PFSK-1 (cell line): Measurements from ENCODE around the gene POU2AF1.

Experiments used
- POLR2AphosphoS5 ChIP-seq: IDR thresholded peaks from 2 replicates; pipeline ENCODE4 v1.6.1; 2012; ENCODE audit warnings: low read depth, mild to moderate bottlenecking, control low read depth, low read length, moderate library complexity
- REST ChIP-seq, 2 experiments: IDR thresholded peaks; 2 replicates each; pipeline versions ENCODE4 v1.6.1 to v1.8.0; 2011 to 2012; ENCODE audit warnings: low read depth in 2 of 2, low read length in 2 of 2, control low read depth in 1 of 2, inconsistent platforms in 1 of 2, mild to moderate bottlenecking in 1 of 2, moderate library complexity in 1 of 2; ENCODE audit not compliant: insufficient read depth in 1 of 2
- SIN3A ChIP-seq: IDR thresholded peaks from 2 replicates; pipeline ENCODE4 v1.6.1; 2012; ENCODE audit warnings: mild to moderate bottlenecking, low read length, moderate library complexity, borderline replicate concordance; ENCODE audit not compliant: insufficient read depth
- TAF1 ChIP-seq: IDR thresholded peaks from 2 replicates; pipeline ENCODE4 v1.6.1; 2012; ENCODE audit warnings: low read length, control low read depth, borderline replicate concordance; ENCODE audit not compliant: insufficient read depth

GRCh38 chr11:111352231-111352746, 26.8 kb downstream of the POU2AF1 start:
- TF ChIP-seq POLR2AphosphoS5 = no peak
- TF ChIP-seq SIN3A = no peak
- TF ChIP-seq REST (IDR thresholded peaks at IDR 0.05; ENCODE audit: insufficient read depth in 1 of 2, low read depth in 2 of 2, low read length in 2 of 2) = no peak
- no peak for TF ChIP-seq TAF1
